Measurements from ENCODE around the gene MSL3B.
A peak's percentile ranks its signal among the peaks of the same experiment; 100 is the strongest.

DNA sequence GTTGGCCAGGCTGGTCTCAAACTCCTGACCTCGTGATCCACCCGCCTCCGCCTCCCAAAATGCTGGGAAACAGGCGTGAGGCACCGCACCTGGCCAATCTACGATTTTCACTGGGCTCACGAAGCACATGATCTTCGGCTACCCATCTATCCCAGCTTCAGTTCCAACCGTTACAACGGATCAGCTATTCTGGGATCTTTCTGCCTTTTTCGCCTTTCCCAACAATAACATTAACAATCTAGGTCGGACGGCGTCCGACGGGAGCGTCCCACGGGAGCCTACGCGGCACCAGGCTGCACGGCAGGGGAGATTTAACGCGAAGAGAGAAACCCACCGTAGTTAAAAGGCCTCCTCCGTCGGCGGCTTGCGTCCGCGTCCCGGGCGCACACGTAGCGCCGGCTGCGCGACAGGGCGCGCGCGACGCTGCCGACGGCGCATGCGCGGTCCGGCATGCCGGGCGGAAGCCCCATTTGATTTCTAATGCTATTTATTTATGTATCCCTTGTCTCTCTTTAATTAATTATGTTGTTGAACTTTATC is at the start of gene MSL3B:
- TF ChIP-seq CTCF (IDR thresholded peaks at IDR 0.05) (no peak), POLR2AphosphoS5 (IDR thresholded peaks at IDR 0.05) (peak; percentile 34), POLR2A (IDR thresholded peaks at IDR 0.05) (no peak)
